Adrenal gland (tissue), 12 donors: ENCODE measurements around the gene TSSK1B. TPM values are rescaled to one million over a fixed set of nuclear protein-coding genes. Genes with fewer than 3 reads are reported as not detected.

Source experiments
- DNase-seq, 7 donors: peaks; one replicate each; pipeline ENCODE4 v3.0.0-alpha.2; 2019 to 2020
- H3K27ac ChIP-seq, 5 donors: fragments of 200-600 bp; sonication (generic) in 4 of 5; 1 replicate in 3 of 5; 2 replicates in 2 of 5; pipeline versions ENCODE4 v1.5.1 to v1.8.0; 2016 to 2020; ENCODE audit warnings: mild to moderate bottlenecking in 1 of 5
- H3K27me3 ChIP-seq: fragments of 200-600 bp; 2 replicates; pipeline ENCODE4 v1.8.0; 2021
- H3K36me3 ChIP-seq, 2 donors: fragments of 200-600 bp; replicated peaks in 1 of 2; 1 replicate in 1 of 2; 2 replicates in 1 of 2; pipeline versions ENCODE4 v1.5.1 to v1.8.0; 2018 to 2022
- H3K4me1 ChIP-seq, 2 donors: fragments of 200-600 bp; replicated peaks in 1 of 2; 1 replicate in 1 of 2; 2 replicates in 1 of 2; pipeline versions ENCODE4 v1.5.1 to v1.8.0; 2018 to 2021
- H3K4me3 ChIP-seq, 4 donors: fragments of 200-600 bp; sonication (generic) in 3 of 4; one replicate each; pipeline ENCODE4 v1.5.1; 2016 to 2018
- H3K9me3 ChIP-seq, 3 donors: fragments of 200-600 bp; sonication (generic) in 1 of 3; replicated peaks in 1 of 3; 1 replicate in 2 of 3; 2 replicates in 1 of 3; pipeline versions ENCODE4 v1.5.1 to v1.8.0; 2016 to 2021
- POLR2A ChIP-seq, 2 donors: fragments of 450-650 bp; IDR thresholded peaks; one replicate each; pipeline ENCODE4 v1.6.1; 2017; ENCODE audit warnings: antibody characterized with exemption in 2 of 2, mild to moderate bottlenecking in 2 of 2, moderate library complexity in 1 of 2
- WGBS, 4 donors: extraction: QIAGEN DNeasy Blood & Tissue Kit in 2 of 4; methylation state at CpG; one replicate each; pipeline versions ENCODE4 v1.1.5 to v1.1.7; 2013 to 2017; 5-methylcytosine and 5-hydroxymethylcytosine counted together
- intact Hi-C, 2 donors: fragments of 100-400 bp; cut with DNase I; formaldehyde crosslinking; loops; one replicate each; pipeline versions ENCODE4 v1.14.1 to v1.15.0; 2022 to 2023
- polyA plus RNA-seq, 3 donors: library from polyadenylated mRNA; stranded (reverse); fragments of 200-250 nt in 2 of 3; fragments of 350-450 nt in 1 of 3; fragmentation: Illumina TruSeq in 1 of 3; extraction: RNeasy Lipid Tissue Mini Kit (QIAGEN cat#74804) in 1 of 3; gene quantifications; one replicate each; pipeline ENCODE4 v1.2.3, GENCODE V29; 2013 to 2014
- total RNA-seq, 9 donors: library from RNA; depleted of rRNA in 4 of 9; stranded (reverse); fragments of >200 nt in 4 of 9; fragments of 120-200 nt in 1 of 9; fragmentation: NEBNext Ultra II Directional in 1 of 9; extraction: Animal tissue kit (Norgen Biotek cat#: 25700) in 1 of 9; gene quantifications; one replicate each; pipeline versions ENCODE4 v1.1.0 to v1.2.4, GENCODE V29; 2013 to 2023
- TF ChIP-seq, protein P1 (sequence below), 6 experiments: fragments of 450-650 bp in 4 of 6; fragments of 200-600 bp in 2 of 6; sonication (generic) in 1 of 6; IDR thresholded peaks; 1 replicate in 5 of 6; 2 replicates in 1 of 6; pipeline versions ENCODE4 v1.5.1 to v1.8.0; 2016 to 2021; ENCODE audit warnings: antibody characterized with exemption in 6 of 6, mild to moderate bottlenecking in 2 of 6, moderate library complexity in 1 of 6
- donor health status: healthy with polysubstance abuse.
- donor health status: Bipolar disorder and iron deficiency.
- donor health status: DM: yes; HTN: yes; CAD: no.
- donor health status: DM: no; HTN: no; CAD: no.
- donor health status: DM: no; HTN: no; CAD: no.
- donor health status: DM: yes; HTN: yes; CAD: no.

The TSSK1B gene
- total and polyA plus RNA-seq, 12 donors = 0.17 TPM; not detected in 11

DNA sequence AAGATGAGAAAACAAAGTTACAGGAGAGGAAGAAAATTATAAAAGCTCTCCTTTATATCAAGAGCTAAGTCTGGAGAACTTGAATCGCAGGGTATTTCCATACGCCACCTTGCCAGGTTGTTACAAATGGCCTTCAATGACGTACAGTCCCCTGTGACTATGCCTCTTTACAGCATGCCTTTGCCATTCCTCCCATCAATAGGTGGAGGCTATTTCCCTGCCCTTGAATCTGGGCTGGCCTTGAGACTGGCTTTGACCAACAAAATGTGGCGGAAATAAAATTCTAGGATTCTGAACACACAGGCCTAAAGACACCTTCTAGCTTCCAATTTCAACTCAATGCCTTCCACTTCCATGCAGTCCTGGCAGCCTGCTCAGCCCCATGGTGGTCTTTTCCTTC is 45.7 kb downstream of the TSSK1B start:
- H3K4me3 ChIP-seq = no peak overlapping the region
- TF ChIP-seq POLR2A (IDR thresholded peaks at IDR 0.05) = no peak
- TF ChIP-seq, protein P1, sequence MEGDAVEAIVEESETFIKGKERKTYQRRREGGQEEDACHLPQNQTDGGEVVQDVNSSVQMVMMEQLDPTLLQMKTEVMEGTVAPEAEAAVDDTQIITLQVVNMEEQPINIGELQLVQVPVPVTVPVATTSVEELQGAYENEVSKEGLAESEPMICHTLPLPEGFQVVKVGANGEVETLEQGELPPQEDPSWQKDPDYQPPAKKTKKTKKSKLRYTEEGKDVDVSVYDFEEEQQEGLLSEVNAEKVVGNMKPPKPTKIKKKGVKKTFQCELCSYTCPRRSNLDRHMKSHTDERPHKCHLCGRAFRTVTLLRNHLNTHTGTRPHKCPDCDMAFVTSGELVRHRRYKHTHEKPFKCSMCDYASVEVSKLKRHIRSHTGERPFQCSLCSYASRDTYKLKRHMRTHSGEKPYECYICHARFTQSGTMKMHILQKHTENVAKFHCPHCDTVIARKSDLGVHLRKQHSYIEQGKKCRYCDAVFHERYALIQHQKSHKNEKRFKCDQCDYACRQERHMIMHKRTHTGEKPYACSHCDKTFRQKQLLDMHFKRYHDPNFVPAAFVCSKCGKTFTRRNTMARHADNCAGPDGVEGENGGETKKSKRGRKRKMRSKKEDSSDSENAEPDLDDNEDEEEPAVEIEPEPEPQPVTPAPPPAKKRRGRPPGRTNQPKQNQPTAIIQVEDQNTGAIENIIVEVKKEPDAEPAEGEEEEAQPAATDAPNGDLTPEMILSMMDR (IDR thresholded peaks at IDR 0.05) = no peak
- no peaks in the 10 kb centered on the region for H3K27me3 ChIP-seq
- no peaks in the 10 kb centered on the region for H3K4me1 ChIP-seq
- WGBS, 4 donors = 46 to 66% (median 60%) methylated on average over 4 of the region's 4 CpGs
- peak in 5 of 7 donors; percentile 25 to 56 (median 37) for DNase-seq
- intact Hi-C loops = loop anchor here in 1 of 2 donors (10.0 kb wide), 1 partner anchor 116 kb away; no protein-coding TSS in a partner anchor
- no peaks in the 10 kb centered on the region for H3K9me3 ChIP-seq
- peak overlapping the region in 1 of 5 donors; percentile 2 for H3K27ac ChIP-seq
- no peaks in the 10 kb centered on the region for H3K36me3 ChIP-seq

GRCh38 chr5:113387844-113388243 is 46.9 kb downstream of the TSSK1B start:
- intact Hi-C loops = loop anchor here in 1 of 2 donors (10.0 kb wide), 1 partner anchor 117 kb away; no protein-coding TSS in a partner anchor
- H3K4me1 ChIP-seq = no peaks in the 10 kb centered on the region
- no peaks in the 10 kb centered on the region for H3K9me3 ChIP-seq
- no peak overlapping the region for H3K4me3 ChIP-seq
- no peaks in the 10 kb centered on the region for H3K27me3 ChIP-seq
- WGBS, 4 donors = 85 to 91% (median 90%) methylated on average over 2 of the region's 2 CpGs
- no peak overlapping the region for H3K27ac ChIP-seq
- H3K36me3 ChIP-seq = no peaks in the 10 kb centered on the region
- TF ChIP-seq, protein P1 (IDR thresholded peaks at IDR 0.05) = no peak
- no peak for TF ChIP-seq POLR2A (IDR thresholded peaks at IDR 0.05)
- DNase-seq = no peak

- Histone ChIP-seq H3K36me3 (no peaks in the 10 kb centered on the region), H3K27ac (no peak overlapping the region), H3K9me3 (no peaks in the 10 kb centered on the region), H3K4me1 (no peaks in the 10 kb centered on the region), H3K4me3 (no peak overlapping the region), H3K27me3 (no peaks in the 10 kb centered on the region)
- WGBS, 4 donors = 62 to 81% (median 80%) methylated on average over 4 of the region's 4 CpGs
- intact Hi-C loops = loop anchor here (5.0 to 10.0 kb wide), 2 partner anchors 120 to 217 kb away; no protein-coding TSS in a partner anchor
- DNase-seq = no peak
- no peak for TF ChIP-seq POLR2A (IDR thresholded peaks at IDR 0.05)
- TF ChIP-seq, protein P1 (IDR thresholded peaks at IDR 0.05) = no peak
Measured at GRCh38 chr5:113384782-113385285, 50.0 kb downstream of the TSSK1B start.

- H3K4me3 ChIP-seq = no peak overlapping the region
- H3K36me3 ChIP-seq = no peaks in the 10 kb centered on the region
- H3K9me3 ChIP-seq = no peaks in the 10 kb centered on the region
- H3K4me1 ChIP-seq = peaks cover 0 to 12% of the 10 kb centered on the region in 2 donors
- no peak overlapping the region for H3K27ac ChIP-seq
- 78 to 100% (median 82%) methylated on average over 1 of the region's 1 CpG for WGBS, 4 donors
- intact Hi-C loops = loop anchor here (5.0 to 10.0 kb wide), 2 partner anchors 122 to 220 kb away; no protein-coding TSS in a partner anchor
- H3K27me3 ChIP-seq = no peaks in the 10 kb centered on the region
- no peak for TF ChIP-seq POLR2A (IDR thresholded peaks at IDR 0.05)
- TF ChIP-seq, protein P1 (IDR thresholded peaks at IDR 0.05) = no peak
- DNase-seq = no peak
Measured at GRCh38 chr5:113382731-113383130, 52.1 kb downstream of the TSSK1B start.

Other genes with a start within 250 kb of the TSSK1B start
- gene MCC, start 53.5 kb upstream of the TSSK1B start, total RNA-seq = 10 to 100 TPM in 3 of 9 donors, 1 to 10 TPM in 6; 3.0 to 12.6 (median 9.4) TPM
- gene MCC, start 53.5 kb upstream of the TSSK1B start, polyA plus RNA-seq = 1 to 10 TPM; 1.8 to 4.2 (median 2.4) TPM
- gene YTHDC2, start 78.7 kb upstream of the TSSK1B start, total RNA-seq = 10 to 100 TPM; 10.3 to 34.9 (median 23.6) TPM
- 10 to 100 TPM; 12.3 to 24.1 (median 12.6) TPM for gene YTHDC2, start 78.7 kb upstream of the TSSK1B start, polyA plus RNA-seq